IPS-20b (cell line): Measurements from ENCODE around the gene ANKRD6.

ENCODE experiments used
- H3K27ac ChIP-seq: one replicate; pipeline ENCODE4 v1.5.1; 2013; ENCODE audit warnings: low read length
- H3K27me3 ChIP-seq: 2 replicates; pipeline ENCODE4 v1.6.1; 2013; ENCODE audit warnings: mild to moderate bottlenecking, low read length, inconsistent platforms; ENCODE audit not compliant: insufficient read depth
- H3K36me3 ChIP-seq: 2 replicates; pipeline ENCODE4 v1.6.1; 2013; ENCODE audit warnings: low read depth, mild to moderate bottlenecking, inconsistent platforms, low read length, moderate library complexity; ENCODE audit not compliant: insufficient read depth
- H3K4me1 ChIP-seq: 2 replicates; pipeline ENCODE4 v1.6.1; 2013; ENCODE audit warnings: mild to moderate bottlenecking, control low read depth, inconsistent platforms, low read length, moderate library complexity; ENCODE audit not compliant: insufficient read depth
- H3K4me3 ChIP-seq: 2 replicates; pipeline ENCODE4 v1.5.1; 2013; ENCODE audit warnings: mild to moderate bottlenecking, low read length, inconsistent platforms
- H3K9ac ChIP-seq: 2 replicates; pipeline ENCODE4 v1.6.1; 2013; ENCODE audit warnings: low read depth, mild to moderate bottlenecking, inconsistent platforms, low read length, moderate library complexity
- H3K9me3 ChIP-seq: 2 replicates; pipeline ENCODE4 v1.6.1; 2013; ENCODE audit warnings: mild to moderate bottlenecking, low read depth, low read length, inconsistent platforms; ENCODE audit not compliant: insufficient read depth

Gene ANKRD6

GRCh38 chr6:89520736-89521135 lies 87.8 kb downstream of the ANKRD6 start:
- no peaks in the 10 kb centered on the region for H3K4me1 ChIP-seq
- no peaks in the 10 kb centered on the region for H3K27me3 ChIP-seq
- H3K36me3 ChIP-seq: no peaks in the 10 kb centered on the region
- no peak overlapping the region for H3K9ac ChIP-seq
- H3K4me3 ChIP-seq: no peak overlapping the region
- H3K27ac ChIP-seq: no peak overlapping the region
- H3K9me3 ChIP-seq: no peaks in the 10 kb centered on the region

- no peaks in the 10 kb centered on the region for H3K4me1 ChIP-seq
- H3K36me3 ChIP-seq: no peaks in the 10 kb centered on the region
- no peak overlapping the region for H3K9ac ChIP-seq
- H3K9me3 ChIP-seq: no peaks in the 10 kb centered on the region
- H3K4me3 ChIP-seq: no peak overlapping the region
- no peak overlapping the region for H3K27ac ChIP-seq
- H3K27me3 ChIP-seq: no peaks in the 10 kb centered on the region
Measured at GRCh38 chr6:89522778-89523177, 89.8 kb downstream of the ANKRD6 start.

- Histone ChIP-seq H3K9ac (no peak overlapping the region), H3K27me3 (no peaks in the 10 kb centered on the region), H3K27ac (no peak overlapping the region), H3K9me3 (no peaks in the 10 kb centered on the region), H3K4me1 (no peaks in the 10 kb centered on the region), H3K36me3 (no peaks in the 10 kb centered on the region), H3K4me3 (no peak overlapping the region)
Measured at GRCh38 chr6:89525786-89526562, 93.0 kb downstream of the ANKRD6 start.

- Histone ChIP-seq H3K4me3 (no peak overlapping the region), H3K9ac (no peak overlapping the region), H3K36me3 (no peaks in the 10 kb centered on the region), H3K27me3 (no peaks in the 10 kb centered on the region), H3K4me1 (no peaks in the 10 kb centered on the region), H3K9me3 (no peaks in the 10 kb centered on the region), H3K27ac (no peak overlapping the region)
Measured at GRCh38 chr6:89526563-89526869, 93.6 kb downstream of the ANKRD6 start.

GRCh38 chr6:89527634-89528033 lies 94.7 kb downstream of the ANKRD6 start:
- Histone ChIP-seq H3K27me3 (no peaks in the 10 kb centered on the region), H3K4me1 (no peaks in the 10 kb centered on the region), H3K9me3 (no peaks in the 10 kb centered on the region), H3K4me3 (no peak overlapping the region), H3K36me3 (no peaks in the 10 kb centered on the region), H3K9ac (no peak overlapping the region), H3K27ac (no peak overlapping the region)

GRCh38 chr6:89528866-89529265 lies 95.9 kb downstream of the ANKRD6 start:
- Histone ChIP-seq H3K27ac (no peak overlapping the region), H3K4me1 (no peaks in the 10 kb centered on the region), H3K4me3 (no peak overlapping the region), H3K36me3 (no peaks in the 10 kb centered on the region), H3K9me3 (no peaks in the 10 kb centered on the region), H3K27me3 (no peaks in the 10 kb centered on the region), H3K9ac (no peak overlapping the region)

- Histone ChIP-seq H3K27me3 (no peaks in the 10 kb centered on the region), H3K4me1 (no peaks in the 10 kb centered on the region), H3K27ac (no peak overlapping the region), H3K9ac (no peak overlapping the region), H3K36me3 (no peaks in the 10 kb centered on the region), H3K4me3 (no peak overlapping the region), H3K9me3 (no peaks in the 10 kb centered on the region)
Measured at GRCh38 chr6:89530982-89531381, 98.0 kb downstream of the ANKRD6 start.

GRCh38 chr6:89536231-89536630 lies 103.3 kb downstream of the ANKRD6 start:
- H3K27me3 ChIP-seq: no peaks in the 10 kb centered on the region

GRCh38 chr6:89539779-89540178 lies 106.8 kb downstream of the ANKRD6 start:
- no peaks in the 10 kb centered on the region for H3K9me3 ChIP-seq
- no peak overlapping the region for H3K9ac ChIP-seq
- no peak overlapping the region for H3K4me3 ChIP-seq
- no peak overlapping the region for H3K27ac ChIP-seq
- H3K36me3 ChIP-seq: no peaks in the 10 kb centered on the region
- no peaks in the 10 kb centered on the region for H3K4me1 ChIP-seq
- H3K27me3 ChIP-seq: no peaks in the 10 kb centered on the region

More at GRCh38 chr6:89536231-89536630, 103.3 kb downstream of the ANKRD6 start:
- no peaks in the 10 kb centered on the region for H3K4me1 ChIP-seq
- H3K4me3 ChIP-seq: no peak overlapping the region
- H3K9ac ChIP-seq: no peak overlapping the region
- no peak overlapping the region for H3K27ac ChIP-seq
- no peaks in the 10 kb centered on the region for H3K36me3 ChIP-seq
- H3K9me3 ChIP-seq: no peaks in the 10 kb centered on the region

GRCh38 chr6:89542081-89542857 lies 109.3 kb downstream of the ANKRD6 start:
- Histone ChIP-seq H3K36me3 (no peaks in the 10 kb centered on the region), H3K9me3 (no peaks in the 10 kb centered on the region), H3K9ac (no peak overlapping the region), H3K27me3 (no peaks in the 10 kb centered on the region), H3K27ac (no peak overlapping the region), H3K4me1 (no peaks in the 10 kb centered on the region), H3K4me3 (no peak overlapping the region)

- no peaks in the 10 kb centered on the region for H3K27me3 ChIP-seq
- no peak overlapping the region for H3K9ac ChIP-seq
- H3K9me3 ChIP-seq: no peaks in the 10 kb centered on the region
- no peaks in the 10 kb centered on the region for H3K4me1 ChIP-seq
- H3K36me3 ChIP-seq: no peaks in the 10 kb centered on the region
- H3K4me3 ChIP-seq: no peak overlapping the region
- H3K27ac ChIP-seq: no peak overlapping the region
Measured at GRCh38 chr6:89542866-89543265, 109.9 kb downstream of the ANKRD6 start.

- Histone ChIP-seq H3K9me3 (no peaks in the 10 kb centered on the region), H3K9ac (no peak overlapping the region), H3K4me1 (no peaks in the 10 kb centered on the region), H3K27me3 (no peaks in the 10 kb centered on the region), H3K36me3 (no peaks in the 10 kb centered on the region), H3K27ac (no peak overlapping the region), H3K4me3 (no peak overlapping the region)
Measured at GRCh38 chr6:89547281-89547680, 114.3 kb downstream of the ANKRD6 start.
